Measurements from ENCODE around the gene TMEM43. TPM values are rescaled to one million over a fixed set of nuclear protein-coding genes. Genes with fewer than 3 reads are reported as not detected.

Gene TMEM43
- 81.3 and 86.6 TPM in 2 replicates for total RNA-seq (2014; rRNA removed; shearing (Covaris generic))

GRCh38 chr3:14124615-14125192 lies at the start of gene TMEM43, which contains the start of gene CHCHD4:
TMEM43 (plus strand) TSS chr3:14125052; CDS start chr3:14125194, 142 bp downstream.
CHCHD4 (minus strand) TSS chr3:14124870; CDS start chr3:14124676, 194 bp downstream.

GRCh38 chr3:14178247-14179113 lies 53.6 kb downstream of the TMEM43 start, which contains the start of the genes LSM3 and XPC:
LSM3 (plus strand) TSS chr3:14178817; CDS start chr3:14178861, 44 bp downstream.
XPC (minus strand) TSS chr3:14178601; CDS start chr3:14178568, 33 bp downstream.

Other genes starting within 250 kb of the TMEM43 start
- 0.11 and 0.16 TPM in 2 replicates for gene WNT7A, start 245.0 kb upstream of the TMEM43 start, total RNA-seq (2014; rRNA removed; shearing (Covaris generic))
- gene CHCHD4, start 182 bp upstream of the TMEM43 start, total RNA-seq (2014; rRNA removed; shearing (Covaris generic)) = 38.3 and 39.1 TPM in 2 replicates
- gene XPC, start 53.5 kb downstream of the TMEM43 start, total RNA-seq (2014; rRNA removed; shearing (Covaris generic)) = 37.6 and 38.8 TPM in 2 replicates
- gene LSM3, start 53.8 kb downstream of the TMEM43 start, total RNA-seq (2014; rRNA removed; shearing (Covaris generic)) = 13.1 and 14.7 TPM in 2 replicates